Mucosa of gallbladder (tissue), 1 donor: ENCODE measurements around the gene RUNX2. TPM values are rescaled to one million over a fixed set of nuclear protein-coding genes. Genes with fewer than 3 reads are reported as not detected.

Experiments
- DNase-seq: peaks from one replicate; pipeline ENCODE4 v3.0.0-alpha.2; 2020; ENCODE audit warnings: low spot score
- total RNA-seq: library from RNA; stranded (reverse); gene quantifications from one replicate; pipeline ENCODE4 v1.2.1, GENCODE V29; 2021
- donor health status: DM: no; HTN: no; CAD: no.

The RUNX2 gene
- total RNA-seq, 1 donor from 2014 or later = 5.3 TPM

GRCh38 chr6:45704056-45704800, 376.1 kb downstream of the RUNX2 start:
- DNase-seq = no peak

GRCh38 chr6:45705137-45705855, 377.2 kb downstream of the RUNX2 start:
- DNase-seq = no peak

GRCh38 chr6:45706319-45706718, 378.2 kb downstream of the RUNX2 start:
- DNase-seq = no peak

GRCh38 chr6:45707176-45707575, 379.0 kb downstream of the RUNX2 start:
- DNase-seq = no peak

GRCh38 chr6:45709781-45710220, 381.7 kb downstream of the RUNX2 start:
- no peak for DNase-seq

GRCh38 chr6:45710304-45710821, 382.2 kb downstream of the RUNX2 start:
- DNase-seq = no peak

GRCh38 chr6:45712076-45712475, 383.9 kb downstream of the RUNX2 start:
- no peak for DNase-seq

- no peak for DNase-seq
Observed at GRCh38 chr6:45712786-45713185, 384.7 kb downstream of the RUNX2 start.

Other genes starting within 250 kb of the RUNX2 start
- 5.1 TPM for gene SUPT3H, start 49.6 kb downstream of the RUNX2 start, total RNA-seq